ENCODE results near the gene TIMM22.

DNA sequence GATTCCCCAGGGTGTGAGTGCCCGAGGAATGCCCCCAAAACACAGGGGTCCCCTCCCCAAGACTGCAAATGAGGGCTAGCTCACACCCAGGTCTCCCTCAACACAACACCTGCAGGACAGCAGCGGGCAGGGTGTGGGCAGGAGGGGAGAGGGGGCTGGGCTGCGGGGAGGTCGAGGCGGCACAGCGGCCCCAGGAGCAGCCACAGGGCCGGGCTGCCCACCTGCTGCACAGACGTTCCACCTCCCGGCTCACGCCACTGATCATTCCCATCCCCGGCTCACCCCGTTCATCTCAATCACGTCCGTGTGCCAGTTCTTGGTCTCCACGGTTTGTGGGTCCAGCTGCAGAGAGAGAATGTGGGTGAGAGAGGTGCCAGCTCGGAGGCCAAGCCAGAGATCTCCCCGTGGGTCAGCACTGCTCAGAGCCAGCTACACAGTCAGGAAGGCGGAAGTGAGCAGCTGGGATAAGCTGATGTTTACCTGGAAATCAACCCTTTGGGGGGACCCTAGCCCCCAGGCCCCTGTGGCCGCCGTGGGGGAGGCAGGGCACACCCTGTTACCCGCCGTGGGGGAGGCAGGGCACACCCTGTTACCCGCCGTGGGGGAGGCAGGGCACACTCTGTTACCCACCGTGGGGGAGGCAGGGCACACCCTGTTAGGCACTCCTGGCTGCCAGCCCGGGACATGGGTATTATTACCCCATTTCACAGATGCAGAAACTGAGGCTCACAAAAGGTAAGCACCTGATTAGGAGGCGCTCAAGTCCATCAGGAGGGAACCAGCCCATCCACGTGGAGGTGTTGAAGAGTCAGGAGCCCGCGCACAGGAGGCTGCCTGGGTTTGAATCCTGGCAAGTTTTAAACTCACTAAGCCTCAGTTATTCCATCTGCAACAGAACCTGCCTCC is 16.1 kb downstream of the TIMM22 start:
- TF ChIP-seq POLR2A (IDR thresholded peaks at IDR 0.05): no peak
- TF ChIP-seq, protein P1, sequence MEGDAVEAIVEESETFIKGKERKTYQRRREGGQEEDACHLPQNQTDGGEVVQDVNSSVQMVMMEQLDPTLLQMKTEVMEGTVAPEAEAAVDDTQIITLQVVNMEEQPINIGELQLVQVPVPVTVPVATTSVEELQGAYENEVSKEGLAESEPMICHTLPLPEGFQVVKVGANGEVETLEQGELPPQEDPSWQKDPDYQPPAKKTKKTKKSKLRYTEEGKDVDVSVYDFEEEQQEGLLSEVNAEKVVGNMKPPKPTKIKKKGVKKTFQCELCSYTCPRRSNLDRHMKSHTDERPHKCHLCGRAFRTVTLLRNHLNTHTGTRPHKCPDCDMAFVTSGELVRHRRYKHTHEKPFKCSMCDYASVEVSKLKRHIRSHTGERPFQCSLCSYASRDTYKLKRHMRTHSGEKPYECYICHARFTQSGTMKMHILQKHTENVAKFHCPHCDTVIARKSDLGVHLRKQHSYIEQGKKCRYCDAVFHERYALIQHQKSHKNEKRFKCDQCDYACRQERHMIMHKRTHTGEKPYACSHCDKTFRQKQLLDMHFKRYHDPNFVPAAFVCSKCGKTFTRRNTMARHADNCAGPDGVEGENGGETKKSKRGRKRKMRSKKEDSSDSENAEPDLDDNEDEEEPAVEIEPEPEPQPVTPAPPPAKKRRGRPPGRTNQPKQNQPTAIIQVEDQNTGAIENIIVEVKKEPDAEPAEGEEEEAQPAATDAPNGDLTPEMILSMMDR (IDR thresholded peaks at IDR 0.05): no peak

Data from upper lobe of left lung (tissue), 4 donors.